Nephron progenitor cell (in vitro differentiated cells): ENCODE results near the gene METTL8.

ENCODE experiments used
- DNase-seq: peaks from one replicate; pipeline ENCODE4 v3.0.0; 2021
- H3K27ac Mint-ChIP-seq: 2 replicates; pipeline ENCODE4 v1.8.0; 2021; ENCODE audit warnings: mild to moderate bottlenecking, moderate library complexity, mixed read lengths
- H3K27me3 Mint-ChIP-seq: 2 replicates; pipeline ENCODE4 v1.8.0; 2021; ENCODE audit warnings: mild to moderate bottlenecking, low read depth, mixed read lengths; ENCODE audit not compliant: poor library complexity
- H3K36me3 Mint-ChIP-seq: 2 replicates; pipeline ENCODE4 v1.8.0; 2021; ENCODE audit warnings: low read depth, mixed read lengths
- H3K4me1 Mint-ChIP-seq: 2 replicates; pipeline ENCODE4 v1.8.0; 2021; ENCODE audit warnings: mixed read lengths
- H3K4me3 Mint-ChIP-seq: 2 replicates; pipeline ENCODE4 v1.8.0; 2021; ENCODE audit warnings: mild to moderate bottlenecking, moderate library complexity, mixed read lengths
- H3K9me3 Mint-ChIP-seq: 2 replicates; pipeline ENCODE4 v1.8.0; 2021; ENCODE audit warnings: mild to moderate bottlenecking, moderate library complexity, mixed read lengths
- CTCF ChIP-seq: fragments of 200-600 bp; sonication (generic); IDR thresholded peaks from 2 replicates; pipeline ENCODE4 v1.5.0; 2021; ENCODE audit warnings: antibody characterized with exemption

Gene METTL8

DNA sequence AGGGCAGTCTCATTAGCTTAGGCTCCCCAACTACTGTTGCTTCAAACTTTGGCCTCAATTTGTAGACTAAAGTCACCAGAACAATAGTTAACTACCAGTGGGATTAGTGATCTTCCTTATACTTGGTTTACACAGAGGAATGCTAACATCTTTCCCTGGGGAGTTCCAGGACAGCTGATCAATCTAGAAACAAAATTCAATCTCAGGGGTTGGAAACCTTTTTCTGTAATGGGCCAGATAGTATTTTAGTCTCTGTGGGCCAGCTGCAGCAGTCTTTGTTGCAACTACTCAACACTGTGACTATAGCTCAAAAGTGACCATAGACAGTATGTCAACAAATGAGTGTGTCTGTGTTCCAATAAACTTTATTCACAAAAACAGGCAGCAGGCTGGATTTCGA, 85.7 kb downstream of the METTL8 start:
- no peak for DNase-seq
- no peak overlapping the region for H3K4me3 Mint-ChIP-seq
- no peaks in the 10 kb centered on the region for H3K4me1 Mint-ChIP-seq
- no peak for TF ChIP-seq CTCF
- H3K27me3 Mint-ChIP-seq: no peaks in the 10 kb centered on the region
- H3K27ac Mint-ChIP-seq: no peak overlapping the region
- peaks cover 14% of the 10 kb centered on the region for H3K9me3 Mint-ChIP-seq
- H3K36me3 Mint-ChIP-seq: peaks cover 12% of the 10 kb centered on the region

- Mint-ChIP-seq H3K9me3 (peaks cover 12% of the 10 kb centered on the region), H3K36me3 (peaks cover 10% of the 10 kb centered on the region), H3K27ac (no peak overlapping the region), H3K4me3 (no peak overlapping the region), H3K4me1 (no peaks in the 10 kb centered on the region), H3K27me3 (no peaks in the 10 kb centered on the region)
- no peak for TF ChIP-seq CTCF
- no peak for DNase-seq
Measured at GRCh38 chr2:171347591-171348032, 86.2 kb downstream of the METTL8 start.

GRCh38 chr2:171346723-171347557, 86.8 kb downstream of the METTL8 start:
- TF ChIP-seq CTCF: no peak
- no peak for DNase-seq
- Mint-ChIP-seq H3K27me3 (no peaks in the 10 kb centered on the region), H3K4me1 (no peaks in the 10 kb centered on the region), H3K9me3 (peaks cover 9% of the 10 kb centered on the region), H3K27ac (no peak overlapping the region), H3K36me3 (peaks cover 6% of the 10 kb centered on the region), H3K4me3 (no peak overlapping the region)

DNA sequence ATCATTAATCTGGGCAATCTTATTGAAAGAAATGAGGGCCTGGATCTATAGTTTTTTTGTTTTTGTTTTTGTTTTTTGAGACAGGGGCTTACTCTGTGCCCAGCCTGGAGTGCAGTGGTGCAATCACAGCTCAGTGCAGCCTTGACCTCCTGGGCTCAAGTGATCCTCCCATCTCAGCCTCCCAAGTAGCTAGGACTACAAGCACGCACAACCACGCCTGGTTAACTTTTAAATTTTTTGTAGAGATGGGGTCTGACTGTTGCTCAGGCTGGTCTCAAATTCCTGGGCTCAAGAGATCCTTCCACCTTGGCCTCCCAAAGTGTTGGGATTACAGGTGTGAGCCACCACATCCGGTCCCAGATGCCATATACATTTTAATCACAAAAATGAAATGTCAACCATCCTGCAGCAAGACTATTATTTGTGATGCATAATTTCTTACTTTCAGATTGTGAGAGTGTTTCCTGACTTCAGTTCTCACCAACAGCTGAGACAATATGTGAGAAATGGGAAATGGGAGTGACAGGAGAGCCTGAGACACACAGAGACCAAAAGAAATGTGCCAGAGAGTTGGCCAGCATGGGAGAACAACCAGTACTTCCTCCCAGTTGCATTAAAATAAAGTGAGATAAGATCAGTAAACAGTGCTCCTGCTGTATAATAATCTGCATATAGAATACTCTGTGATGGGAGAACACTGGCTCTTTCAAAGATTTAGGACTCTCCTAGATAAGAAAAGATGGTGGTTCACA, 87.6 kb downstream of the METTL8 start:
- TF ChIP-seq CTCF: no peak
- no peaks in the 10 kb centered on the region for H3K4me1 Mint-ChIP-seq
- H3K36me3 Mint-ChIP-seq: peaks cover 1% of the 10 kb centered on the region
- H3K27ac Mint-ChIP-seq: no peak overlapping the region
- H3K4me3 Mint-ChIP-seq: no peak overlapping the region
- no peak for DNase-seq
- no peaks in the 10 kb centered on the region for H3K27me3 Mint-ChIP-seq
- peaks cover under 1% of the 10 kb centered on the region for H3K9me3 Mint-ChIP-seq

- H3K4me1 Mint-ChIP-seq: no peaks in the 10 kb centered on the region
- no peak overlapping the region for H3K4me3 Mint-ChIP-seq
- H3K9me3 Mint-ChIP-seq: no peaks in the 10 kb centered on the region
- no peak for DNase-seq
- no peak overlapping the region for H3K27ac Mint-ChIP-seq
- no peaks in the 10 kb centered on the region for H3K36me3 Mint-ChIP-seq
- peaks cover 2% of the 10 kb centered on the region for H3K27me3 Mint-ChIP-seq
- no peak for TF ChIP-seq CTCF
Measured at GRCh38 chr2:171344182-171344581, 89.6 kb downstream of the METTL8 start.
